HG02981 (cell line): ENCODE results near the gene PRKCD.

Experiments
- ATAC-seq: cut with Tn5 transposase; IDR thresholded peaks from one replicate; pipeline ENCODE4 v1.9.1; 2021; ENCODE audit warnings: mild to moderate bottlenecking, moderate library complexity; ENCODE audit not compliant: unreplicated experiment

Gene PRKCD

DNA sequence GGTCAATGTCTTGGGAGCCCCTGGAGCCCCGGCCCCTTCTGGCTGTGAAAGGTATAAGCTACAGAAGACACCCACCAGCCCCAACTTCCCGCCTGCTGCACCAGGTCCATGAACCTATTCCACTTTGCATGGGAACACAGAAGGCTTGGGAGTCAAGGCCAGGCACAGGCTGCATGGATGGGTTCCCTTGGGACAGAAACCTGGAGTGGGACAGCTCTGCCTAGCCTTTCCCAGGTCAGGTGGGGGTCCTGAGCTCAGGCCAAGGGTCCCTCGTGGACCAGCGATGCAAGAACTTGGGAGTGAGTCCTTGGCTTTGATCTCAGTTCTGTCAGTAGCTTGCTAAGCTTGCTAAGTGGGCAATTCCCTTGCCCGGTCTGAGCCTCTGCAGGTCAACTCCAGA, 69.8 kb downstream of the PRKCD start:
- ATAC-seq = no peak

DNA sequence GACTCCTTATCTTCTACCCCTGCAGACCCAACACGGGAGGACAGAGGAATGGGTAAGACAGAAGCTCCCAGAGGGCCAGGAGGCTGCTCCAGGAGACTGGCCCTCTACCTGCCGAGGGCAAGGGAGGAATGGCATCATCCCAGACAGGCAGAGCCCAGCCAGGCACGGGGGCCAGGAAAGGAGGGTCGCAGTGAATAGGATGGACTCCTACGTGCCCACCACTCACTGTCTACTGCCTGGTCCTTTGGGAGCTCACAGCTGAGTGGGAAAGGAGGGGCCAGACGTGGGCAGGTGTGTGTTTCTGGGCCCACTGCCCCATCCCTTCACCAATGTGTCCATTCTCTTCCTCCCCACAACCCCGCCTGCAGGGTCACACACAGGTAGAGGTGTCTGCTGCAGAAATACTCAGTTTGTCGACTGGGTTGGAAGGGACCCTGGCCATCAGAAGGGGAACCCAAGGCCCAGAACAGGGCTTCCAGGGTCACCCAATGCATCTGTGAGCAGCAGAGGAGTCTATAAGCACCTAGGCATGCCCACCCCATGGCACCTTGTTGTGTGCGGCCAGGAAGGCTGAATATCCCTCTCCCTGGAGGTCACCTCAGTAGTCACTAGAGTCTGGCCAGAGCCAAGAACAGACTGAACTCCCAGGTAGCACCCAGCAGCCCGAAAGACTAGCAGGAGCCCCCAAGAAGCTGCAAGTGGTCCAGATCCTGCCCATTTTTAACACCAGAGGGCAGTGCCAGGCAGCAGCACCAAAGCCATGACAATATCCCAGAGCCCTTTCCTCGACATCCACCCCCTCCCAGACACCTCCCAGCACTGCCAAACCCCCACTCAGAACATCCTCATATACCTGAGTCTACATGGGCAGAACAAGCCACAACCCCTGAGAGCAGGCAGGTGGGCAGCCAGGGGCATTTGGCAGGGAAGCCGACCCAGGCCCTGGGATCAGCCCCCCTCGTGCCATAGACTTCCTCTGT, 70.8 kb downstream of the PRKCD start:
- no peak for ATAC-seq

DNA sequence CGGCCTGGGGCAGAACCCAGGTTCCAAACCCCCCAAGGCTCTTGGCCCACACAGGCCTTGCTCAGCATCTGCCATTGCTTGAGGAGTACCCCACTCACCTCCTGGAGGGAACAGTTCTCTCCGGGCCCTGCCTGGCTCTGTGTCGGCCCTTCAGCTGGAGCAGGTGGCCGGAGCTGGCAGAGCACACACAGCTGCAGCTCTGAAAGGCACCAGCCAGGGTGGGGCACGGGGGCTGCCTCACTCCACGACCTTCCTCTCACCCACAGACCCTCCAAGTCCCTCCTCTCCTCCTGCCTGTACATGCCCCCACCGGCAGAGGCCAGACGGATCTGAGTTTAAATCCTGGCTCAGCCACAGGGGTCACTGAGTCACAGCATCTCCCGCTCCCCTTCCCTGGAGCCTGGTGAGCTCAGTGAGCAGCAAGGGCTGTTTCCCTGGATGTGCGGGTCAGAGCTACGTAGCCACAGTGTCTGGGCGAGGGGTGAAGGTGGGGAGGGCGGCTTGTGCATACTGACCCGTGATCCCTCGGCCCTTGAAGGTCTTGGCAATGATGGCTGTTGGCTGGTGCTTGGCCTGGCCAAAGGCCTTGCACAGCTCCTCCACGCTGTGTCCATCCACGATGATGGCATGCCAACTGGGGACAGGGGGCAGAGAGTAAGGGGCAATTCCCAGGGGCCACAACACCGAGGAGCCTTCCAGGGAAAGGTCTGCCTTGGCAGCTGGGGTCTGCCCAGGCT, 71.8 kb downstream of the PRKCD start:
- no peak for ATAC-seq

DNA sequence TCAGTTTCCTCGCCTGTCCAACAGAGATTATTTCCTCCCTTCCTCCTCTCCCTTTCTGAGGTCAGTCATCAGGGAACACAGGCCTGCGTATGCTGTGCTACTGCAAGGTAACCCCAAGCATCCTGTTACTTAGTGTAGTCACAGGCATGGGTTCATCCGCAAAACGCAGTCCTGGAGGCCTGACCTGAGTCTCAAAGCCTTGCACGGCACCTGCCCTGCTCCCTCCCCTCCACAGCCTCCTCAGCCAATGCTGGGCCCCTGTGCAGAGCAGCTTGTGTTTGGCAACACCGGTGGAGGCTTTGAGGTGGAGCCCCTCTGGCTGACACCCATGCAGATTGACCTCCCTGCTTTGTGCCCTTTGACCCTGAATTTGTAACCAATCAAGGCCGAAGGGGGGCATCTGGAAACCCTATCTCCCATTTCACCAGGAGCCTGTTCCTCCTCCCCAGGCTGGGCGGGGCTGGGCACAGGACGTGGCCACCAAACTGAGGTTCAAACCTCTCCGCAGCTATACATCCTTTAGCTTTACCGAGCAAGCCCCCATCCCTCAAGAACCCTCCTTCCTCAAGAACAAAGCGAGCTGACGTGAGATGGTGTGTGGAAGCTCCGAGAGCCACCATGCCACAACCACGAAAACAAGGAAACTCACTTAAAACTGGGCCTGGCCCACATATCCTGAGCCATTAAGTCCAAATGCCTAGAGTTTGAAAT, 73.3 kb downstream of the PRKCD start:
- ATAC-seq = no peak

DNA sequence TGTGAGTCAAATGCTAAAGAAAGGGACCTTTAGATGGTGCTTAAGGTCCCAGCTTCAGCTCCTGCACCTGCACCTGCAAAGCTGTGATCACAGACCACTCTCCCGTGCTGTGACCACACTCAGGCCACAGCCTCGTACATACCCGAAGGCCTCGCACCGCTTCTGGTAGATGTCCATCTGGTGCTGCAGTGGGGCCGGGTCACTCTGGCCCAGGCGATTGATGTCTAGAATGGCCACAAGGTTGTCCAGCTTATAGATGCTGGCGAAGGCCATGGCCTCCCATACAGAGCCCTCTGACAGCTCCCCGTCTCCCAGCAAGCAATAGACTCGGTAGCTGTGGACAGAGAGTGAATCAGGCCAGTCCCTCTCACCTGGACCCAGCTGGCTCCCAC, 73.8 kb downstream of the PRKCD start:
- no peak for ATAC-seq

DNA sequence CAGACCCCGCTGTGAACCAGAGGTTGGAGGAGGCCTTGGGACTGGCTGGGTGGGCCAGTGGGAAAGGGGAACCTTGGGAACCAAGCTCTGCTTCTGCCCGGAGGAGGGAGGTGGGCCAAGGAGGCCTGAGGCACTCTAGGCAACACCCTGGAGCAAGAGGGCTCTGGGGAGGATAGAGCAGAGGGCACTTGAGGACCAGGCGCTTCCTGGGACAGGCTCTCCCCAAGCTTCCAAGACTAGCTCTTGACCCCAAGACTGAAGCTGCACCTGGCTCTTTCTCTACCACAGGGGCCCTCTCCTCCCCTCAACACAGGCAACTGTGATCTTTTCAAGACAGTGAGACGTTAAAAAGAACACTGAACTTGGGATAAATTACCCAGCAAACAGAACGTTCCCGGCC, 74.5 kb downstream of the PRKCD start:
- no peak for ATAC-seq

DNA sequence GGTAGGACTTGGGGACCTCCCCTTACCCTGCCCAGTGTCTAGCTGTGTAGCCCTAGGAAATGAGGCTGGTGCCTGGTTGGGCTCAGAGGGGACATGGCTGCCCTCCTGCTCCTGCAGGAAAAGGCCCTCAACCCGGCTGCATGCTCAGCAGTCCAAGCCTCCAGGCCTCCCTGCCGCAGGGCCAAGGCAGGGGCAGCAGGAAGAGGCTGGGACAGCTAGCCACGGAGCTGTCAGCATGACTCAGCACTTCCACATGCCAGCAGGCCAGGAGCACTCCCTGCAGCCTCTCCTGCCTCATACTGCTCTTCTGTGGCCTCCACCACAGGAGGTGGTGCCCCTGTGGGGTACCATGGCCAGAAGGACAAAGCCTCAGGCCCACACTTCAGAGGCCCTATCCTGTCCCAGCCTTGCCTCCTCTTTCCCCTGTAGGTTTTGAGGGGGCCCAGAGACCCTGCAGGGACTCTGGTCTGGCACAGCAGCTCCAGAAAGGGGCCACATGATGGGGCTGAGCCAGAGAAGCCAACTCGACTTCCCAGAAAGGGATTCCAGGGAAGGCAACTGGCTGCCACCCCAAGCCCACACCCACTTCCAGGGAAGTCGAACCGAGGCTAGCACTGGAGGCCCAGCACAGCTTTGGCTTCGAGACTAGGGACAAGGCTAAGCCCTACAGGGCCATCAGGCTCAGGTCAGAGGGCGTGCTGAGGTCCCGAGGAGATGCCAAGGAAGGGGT, 75.3 kb downstream of the PRKCD start:
- no peak for ATAC-seq

DNA sequence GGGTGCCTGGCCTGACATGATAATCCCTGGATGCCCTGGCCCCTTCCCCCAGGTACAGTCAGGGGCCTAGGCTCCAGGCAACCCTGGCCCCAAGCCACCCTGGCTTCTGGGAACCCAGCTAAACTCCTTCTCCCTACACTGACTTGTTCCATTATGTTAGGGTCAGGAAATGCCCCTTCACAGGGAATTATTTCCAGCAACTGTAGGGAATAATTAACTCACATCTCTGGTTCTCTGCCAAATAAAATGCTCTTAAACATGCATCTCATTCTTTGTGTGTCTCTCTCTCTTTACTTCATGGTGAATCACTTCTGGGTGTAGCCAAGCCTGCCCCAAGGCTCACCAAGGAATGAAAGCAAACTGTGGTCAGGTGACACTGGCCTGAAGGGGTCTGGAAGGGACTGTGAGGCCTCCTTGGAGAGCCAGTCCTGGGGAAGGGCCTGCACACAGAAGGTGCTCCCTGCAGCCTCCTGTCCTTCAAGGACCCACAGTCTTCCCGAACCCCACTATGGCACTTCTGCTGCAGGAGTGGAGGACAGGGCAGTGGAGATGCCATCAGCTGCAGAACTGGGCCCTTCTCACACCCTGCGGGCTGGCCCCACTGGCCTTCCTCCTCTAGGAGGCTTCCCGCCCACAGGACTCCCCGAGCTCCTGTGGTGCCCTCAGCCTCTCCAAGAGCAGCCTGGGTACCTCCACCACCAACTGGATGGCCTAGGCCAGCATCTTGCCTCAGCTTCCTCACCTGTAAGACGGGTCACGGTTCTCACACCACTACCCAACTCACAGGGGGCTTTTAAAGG, 77.2 kb downstream of the PRKCD start:
- no peak for ATAC-seq

DNA sequence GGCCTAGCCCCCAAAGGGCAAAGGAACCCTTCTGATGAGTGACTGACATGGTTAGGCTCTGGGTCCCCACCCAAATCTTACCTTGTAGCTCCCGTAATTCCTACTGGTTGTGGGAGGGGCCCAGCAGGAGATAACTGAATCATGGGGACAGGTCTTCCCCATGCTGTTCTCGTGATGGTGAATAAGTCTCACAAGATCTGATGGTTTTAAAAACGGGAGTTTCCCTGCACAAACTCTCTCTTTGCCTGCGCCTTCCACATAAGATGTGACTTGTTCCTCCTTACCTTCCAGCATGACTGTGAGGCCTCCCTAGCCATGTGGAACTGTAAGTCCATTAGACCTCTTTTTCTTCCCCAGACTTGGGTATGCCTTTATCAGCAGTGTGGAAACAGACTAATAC, 77.9 kb downstream of the PRKCD start:
- ATAC-seq = no peak

DNA sequence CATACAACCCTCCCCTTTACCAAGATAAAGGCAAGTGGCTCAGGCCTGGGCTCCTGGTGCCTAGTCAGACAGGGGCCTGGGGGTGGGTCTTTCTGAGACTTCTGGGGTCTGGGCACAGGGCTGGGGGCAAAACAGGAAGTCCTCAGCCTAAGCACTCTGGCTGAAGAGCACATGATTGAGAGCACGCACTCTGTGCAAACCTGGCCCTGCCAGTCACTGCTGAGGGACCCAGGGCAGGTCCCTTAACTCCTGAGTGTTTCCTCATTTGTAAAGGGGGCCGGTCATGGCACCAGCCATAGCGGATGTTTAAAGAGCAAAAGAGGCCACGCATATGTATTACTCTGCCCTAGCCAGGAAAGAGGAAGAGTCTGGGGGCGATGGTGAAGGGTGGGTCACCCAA, 78.8 kb downstream of the PRKCD start:
- no peak for ATAC-seq

DNA sequence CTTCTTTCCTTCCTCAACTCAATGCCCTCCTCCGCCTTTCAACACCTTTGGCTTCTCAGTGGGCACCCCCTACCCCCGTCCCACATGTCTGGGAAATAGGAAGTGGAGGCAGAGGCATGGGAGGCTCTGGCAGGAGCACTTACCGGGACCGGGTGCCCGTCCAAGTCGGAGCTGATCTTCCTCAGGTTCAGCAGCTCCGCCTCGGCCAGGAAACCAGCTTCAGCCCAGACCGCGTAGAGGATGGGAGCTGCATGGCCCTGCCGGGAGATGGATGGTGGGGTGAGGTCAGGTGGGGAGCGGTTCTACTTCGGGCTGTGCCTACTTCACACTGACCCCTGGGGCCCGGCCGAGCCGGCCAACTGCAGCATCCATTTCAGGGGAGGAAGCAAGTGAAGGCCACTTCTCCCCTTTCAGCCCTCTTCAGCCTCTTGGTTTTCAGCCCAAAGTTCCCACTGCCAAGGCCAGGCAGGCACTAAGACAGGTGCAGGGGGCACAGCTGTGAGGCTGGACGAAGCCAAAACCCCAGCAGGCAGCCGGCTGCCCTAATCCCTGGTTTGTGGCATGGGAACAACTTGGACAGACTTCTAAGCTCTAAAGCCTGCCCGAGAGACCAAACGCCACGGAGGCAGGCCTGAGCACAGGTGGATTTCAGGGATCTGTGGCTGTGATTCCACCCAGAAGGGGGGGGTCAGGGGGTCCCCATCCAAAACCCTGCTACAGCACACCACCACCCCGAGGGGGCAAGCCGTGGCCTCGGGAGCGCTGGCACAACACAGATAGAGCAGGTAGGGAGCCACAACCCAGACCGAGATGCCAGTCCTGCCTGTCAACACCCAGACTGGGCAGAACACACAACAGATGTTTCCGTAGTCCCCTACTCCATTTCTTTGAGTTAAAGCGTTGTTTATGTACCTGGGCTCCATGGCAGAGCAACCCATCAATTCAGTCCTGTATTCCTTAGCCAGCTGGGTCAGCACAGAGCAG, 80.3 kb downstream of the PRKCD start:
- ATAC-seq = no peak

DNA sequence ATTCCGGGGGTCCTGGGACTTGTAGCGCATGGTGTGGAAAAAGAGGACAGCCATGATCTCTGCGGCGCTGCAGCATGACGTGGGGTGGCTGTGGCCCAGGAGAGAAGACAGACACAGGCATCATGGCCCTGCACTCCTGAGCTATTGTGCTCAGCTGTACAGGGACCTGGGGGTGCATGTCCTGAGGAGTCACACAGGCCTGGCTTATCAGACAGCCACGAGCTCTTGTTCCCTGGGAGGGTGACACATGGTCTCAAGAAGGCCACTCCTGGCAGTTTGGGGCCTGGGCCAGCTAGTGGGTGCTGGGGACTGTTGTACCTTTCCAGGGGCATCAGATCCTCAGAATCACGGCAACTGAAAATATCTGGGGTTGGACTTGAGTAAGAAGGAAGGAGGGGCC, 81.1 kb downstream of the PRKCD start:
- ATAC-seq = no peak
